Measurements from ENCODE around the gene C11orf97. TPM values are rescaled to one million over a fixed set of nuclear protein-coding genes. Genes with fewer than 3 reads are reported as not detected.
A peak's percentile ranks its signal among the peaks of the same experiment; 100 is the strongest.

C11orf97 gene
- total RNA-seq, 1 experiment from 2014 or later: not detected

GRCh38 chr11:94513091-94513490, 830 bp downstream of the C11orf97 start:
- no peaks in the 10 kb centered on the region for H3K27me3 Mint-ChIP-seq (ENCODE audit: unreplicated experiment)

DNA sequence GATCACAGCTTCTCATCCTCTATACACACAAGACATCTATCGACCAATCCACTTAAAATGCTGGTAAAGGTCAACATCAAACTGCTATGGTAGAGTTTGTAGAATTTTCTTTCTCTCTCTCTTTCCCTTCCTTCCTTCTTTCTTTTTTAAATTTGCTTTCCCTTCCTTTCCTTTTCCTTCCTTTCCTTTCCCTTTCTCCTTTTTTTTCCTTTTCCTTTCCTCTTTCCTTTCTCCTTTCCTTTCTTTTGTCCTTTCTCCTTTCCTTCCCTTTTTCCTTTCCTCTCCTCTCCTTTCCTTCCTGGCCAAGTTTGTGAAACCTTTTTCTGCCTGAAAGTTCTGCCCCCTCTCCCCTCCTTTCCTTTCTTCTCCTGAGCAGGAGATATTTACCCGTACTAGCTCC, 3.1 kb downstream of the C11orf97 start:
- intact Hi-C loops (cut with micrococcal nuclease; ENCODE audit: unreplicated experiment): loop anchor here (10.0 kb wide), 1 partner anchor 379 kb away; no protein-coding TSS in a partner anchor
- Mint-ChIP-seq H3K4me1 (ENCODE audit: low read depth, unreplicated experiment) (no peaks in the 10 kb centered on the region), H3K27ac (ENCODE audit: unreplicated experiment) (no peak overlapping the region), H3K27me3 (ENCODE audit: unreplicated experiment) (no peaks in the 10 kb centered on the region), H3K9me3 (ENCODE audit: low read depth, unreplicated experiment) (no peaks in the 10 kb centered on the region), H3K36me3 (ENCODE audit: insufficient read depth, unreplicated experiment) (peaks cover 9% of the 10 kb centered on the region), H3K4me3 (ENCODE audit: low read depth, unreplicated experiment) (no peak overlapping the region)
- TF ChIP-seq, protein P1, sequence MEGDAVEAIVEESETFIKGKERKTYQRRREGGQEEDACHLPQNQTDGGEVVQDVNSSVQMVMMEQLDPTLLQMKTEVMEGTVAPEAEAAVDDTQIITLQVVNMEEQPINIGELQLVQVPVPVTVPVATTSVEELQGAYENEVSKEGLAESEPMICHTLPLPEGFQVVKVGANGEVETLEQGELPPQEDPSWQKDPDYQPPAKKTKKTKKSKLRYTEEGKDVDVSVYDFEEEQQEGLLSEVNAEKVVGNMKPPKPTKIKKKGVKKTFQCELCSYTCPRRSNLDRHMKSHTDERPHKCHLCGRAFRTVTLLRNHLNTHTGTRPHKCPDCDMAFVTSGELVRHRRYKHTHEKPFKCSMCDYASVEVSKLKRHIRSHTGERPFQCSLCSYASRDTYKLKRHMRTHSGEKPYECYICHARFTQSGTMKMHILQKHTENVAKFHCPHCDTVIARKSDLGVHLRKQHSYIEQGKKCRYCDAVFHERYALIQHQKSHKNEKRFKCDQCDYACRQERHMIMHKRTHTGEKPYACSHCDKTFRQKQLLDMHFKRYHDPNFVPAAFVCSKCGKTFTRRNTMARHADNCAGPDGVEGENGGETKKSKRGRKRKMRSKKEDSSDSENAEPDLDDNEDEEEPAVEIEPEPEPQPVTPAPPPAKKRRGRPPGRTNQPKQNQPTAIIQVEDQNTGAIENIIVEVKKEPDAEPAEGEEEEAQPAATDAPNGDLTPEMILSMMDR (IDR thresholded peaks at IDR 0.05; ENCODE audit: unreplicated experiment): no peak
- DNase-seq: no peak
- CTCF ChIA-PET: no interaction called here
- BruUV-seq (replicated peaks): no TSS peak

More at GRCh38 chr11:94513091-94513490, 830 bp downstream of the C11orf97 start:
- peak overlapping the region; percentile 87 for H3K4me3 Mint-ChIP-seq (ENCODE audit: low read depth, unreplicated experiment)
- no TSS peak for BruUV-seq (replicated peaks)
- no peaks in the 10 kb centered on the region for H3K9me3 Mint-ChIP-seq (ENCODE audit: low read depth, unreplicated experiment)
- H3K4me1 Mint-ChIP-seq (ENCODE audit: low read depth, unreplicated experiment): no peaks in the 10 kb centered on the region
- H3K27ac Mint-ChIP-seq (ENCODE audit: unreplicated experiment): no peak overlapping the region
- CTCF ChIA-PET: interaction anchor here (1.2 kb wide), 1 partner anchor 34 kb away, joined by 4 read pairs; no protein-coding TSS in a partner anchor
- DNase-seq: no peak
- intact Hi-C loops (cut with micrococcal nuclease; ENCODE audit: unreplicated experiment): loop anchor here (10.0 kb wide), 1 partner anchor 382 kb away; no protein-coding TSS in a partner anchor
- peaks cover 9% of the 10 kb centered on the region for H3K36me3 Mint-ChIP-seq (ENCODE audit: insufficient read depth, unreplicated experiment)
- TF ChIP-seq, protein P1 (IDR thresholded peaks at IDR 0.05; ENCODE audit: unreplicated experiment): no peak

DNA sequence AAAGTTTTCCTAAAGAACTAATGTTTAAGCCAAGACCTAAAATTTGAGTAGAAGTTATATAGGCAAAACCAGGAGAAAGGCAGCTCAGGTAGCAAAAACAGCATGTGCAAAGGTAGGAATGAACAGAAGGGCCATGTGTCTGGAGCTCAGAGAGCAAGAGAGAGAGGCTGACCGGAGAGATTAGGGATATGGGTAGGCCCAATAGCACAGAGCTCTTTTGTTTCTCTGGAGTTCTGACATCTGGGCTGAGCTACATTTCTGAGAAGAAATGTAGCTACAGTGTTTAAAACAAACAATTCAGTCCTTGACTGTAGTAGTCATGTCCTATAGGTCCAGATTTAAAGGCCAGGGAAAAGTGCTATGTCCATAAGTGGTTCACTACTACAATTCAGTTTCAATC, 4.5 kb downstream of the C11orf97 start:
- no TSS peak for BruUV-seq (replicated peaks)
- intact Hi-C loops (cut with micrococcal nuclease; ENCODE audit: unreplicated experiment): loop anchor here (10.0 kb wide), 1 partner anchor 378 kb away; no protein-coding TSS in a partner anchor
- DNase-seq: no peak
- TF ChIP-seq, protein P1 (IDR thresholded peaks at IDR 0.05; ENCODE audit: unreplicated experiment): no peak
- CTCF ChIA-PET: interaction anchor here (1.2 kb wide), 1 partner anchor 621 kb away, joined by 3 read pairs; no protein-coding TSS in a partner anchor
- Mint-ChIP-seq H3K36me3 (ENCODE audit: insufficient read depth, unreplicated experiment) (peaks cover 9% of the 10 kb centered on the region), H3K4me1 (ENCODE audit: low read depth, unreplicated experiment) (no peaks in the 10 kb centered on the region), H3K27ac (ENCODE audit: unreplicated experiment) (no peak overlapping the region), H3K9me3 (ENCODE audit: low read depth, unreplicated experiment) (no peaks in the 10 kb centered on the region), H3K4me3 (ENCODE audit: low read depth, unreplicated experiment) (no peak overlapping the region), H3K27me3 (ENCODE audit: unreplicated experiment) (no peaks in the 10 kb centered on the region)

DNA sequence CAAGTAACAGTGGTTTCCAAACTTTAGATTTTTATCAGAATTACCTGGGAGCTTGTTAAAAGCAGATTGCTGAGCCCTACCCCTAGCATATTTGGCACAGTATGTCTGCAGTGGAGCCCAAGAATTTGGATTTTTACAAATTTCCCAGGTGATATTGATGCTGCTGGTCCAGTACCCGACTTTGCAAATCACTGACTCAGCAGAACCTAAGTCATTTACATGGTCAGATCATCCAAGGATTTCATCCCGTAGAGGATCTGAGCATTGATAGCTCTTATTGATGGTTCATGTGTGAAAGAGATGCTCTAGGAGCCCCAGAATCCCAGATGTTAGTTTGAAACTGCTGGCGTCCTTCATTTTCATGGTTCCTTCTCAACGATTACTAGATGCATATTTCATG, 6.0 kb downstream of the C11orf97 start:
- no peaks in the 10 kb centered on the region for H3K9me3 Mint-ChIP-seq (ENCODE audit: low read depth, unreplicated experiment)
- DNase-seq: no peak
- H3K27me3 Mint-ChIP-seq (ENCODE audit: unreplicated experiment): no peaks in the 10 kb centered on the region
- H3K36me3 Mint-ChIP-seq (ENCODE audit: insufficient read depth, unreplicated experiment): no peaks in the 10 kb centered on the region
- no peaks in the 10 kb centered on the region for H3K4me1 Mint-ChIP-seq (ENCODE audit: low read depth, unreplicated experiment)
- CTCF ChIA-PET: no interaction called here
- no peak overlapping the region for H3K27ac Mint-ChIP-seq (ENCODE audit: unreplicated experiment)
- no peak overlapping the region for H3K4me3 Mint-ChIP-seq (ENCODE audit: low read depth, unreplicated experiment)
- intact Hi-C loops (cut with micrococcal nuclease; ENCODE audit: unreplicated experiment): loop anchor here (2.0 to 10.0 kb wide), 2 partner anchors 85 to 377 kb away; no protein-coding TSS in a partner anchor
- no TSS peak for BruUV-seq (replicated peaks)
- TF ChIP-seq, protein P1 (IDR thresholded peaks at IDR 0.05; ENCODE audit: unreplicated experiment): no peak

Measured in Calu3 (cell line).